Small intestine (tissue), 7 donors: ENCODE measurements around the gene MYOZ1. TPM values are rescaled to one million over a fixed set of nuclear protein-coding genes. Genes with fewer than 3 reads are reported as not detected.
A peak's percentile ranks its signal among the peaks of the same experiment; 100 is the strongest.

Experiments used
- DNase-seq, 2 donors: peaks; one replicate each; pipeline versions ENCODE4 v3.0.0 to v3.0.0-alpha.2; 2013
- FAIRE-seq: peaks from 2 replicates; lab custom pipeline; 2012; peaks lifted over from hg19 to GRCh38; lab: Jason Lieb, UNC
- H3K27ac ChIP-seq, 3 donors: one replicate each; pipeline ENCODE4 v1.5.1; 2013; ENCODE audit warnings: low read length in 2 of 3, mild to moderate bottlenecking in 2 of 3, control low read depth in 1 of 3, inconsistent platforms in 1 of 3, low read depth in 1 of 3, moderate library complexity in 1 of 3
- H3K27me3 ChIP-seq, 3 donors: one replicate each; pipeline ENCODE4 v1.6.1; 2013; ENCODE audit warnings: low read length in 3 of 3, inconsistent platforms in 1 of 3; ENCODE audit not compliant: control insufficient read depth in 3 of 3, insufficient read depth in 3 of 3
- H3K36me3 ChIP-seq, 3 donors: one replicate each; pipeline ENCODE4 v1.6.1; 2013; ENCODE audit warnings: low read length in 3 of 3, inconsistent platforms in 1 of 3, low read depth in 1 of 3, mild to moderate bottlenecking in 1 of 3, moderate library complexity in 1 of 3; ENCODE audit not compliant: control insufficient read depth in 3 of 3, insufficient read depth in 2 of 3
- H3K4me1 ChIP-seq, 3 donors: one replicate each; pipeline ENCODE4 v1.6.1; 2013; ENCODE audit warnings: low read length in 2 of 3, inconsistent platforms in 1 of 3, low read depth in 1 of 3, mild to moderate bottlenecking in 1 of 3, moderate library complexity in 1 of 3; ENCODE audit not compliant: control insufficient read depth in 3 of 3, insufficient read depth in 2 of 3
- H3K4me3 ChIP-seq, 3 donors: one replicate each; pipeline ENCODE4 v1.5.1; 2013; ENCODE audit warnings: low read length in 3 of 3, control low read depth in 1 of 3, inconsistent platforms in 1 of 3, low read depth in 1 of 3, mild to moderate bottlenecking in 1 of 3, moderate library complexity in 1 of 3
- H3K9me3 ChIP-seq, 2 donors: one replicate each; pipeline ENCODE4 v1.6.1; 2013; ENCODE audit warnings: low read depth in 1 of 2, low read length in 1 of 2; ENCODE audit not compliant: control insufficient read depth in 2 of 2, insufficient read depth in 1 of 2
- WGBS, 3 donors: extraction: QIAGEN DNeasy Blood & Tissue Kit; methylation state at CpG; one replicate each; pipeline ENCODE4 v1.1.7; 2013; 5-methylcytosine and 5-hydroxymethylcytosine counted together
- polyA plus RNA-seq, 4 donors: library from polyadenylated mRNA; stranded (reverse) in 3 of 4; unstranded in 1 of 4; fragments of 200-250 nt in 3 of 4; fragments of 120-200 nt in 1 of 4; gene quantifications; one replicate each; pipeline versions ENCODE4 v1.2.1 to v1.2.3, GENCODE V29; 2013
- donor health status: healthy with polysubstance abuse.
- donor health status: control.
- donor health status: control.
- donor health status: Bipolar disorder and iron deficiency.
- donor health status: healthy.

Gene MYOZ1
- polyA plus RNA-seq, 4 donors = 0.37 to 2.0 (median 0.49) TPM

GRCh38 chr10:73585327-73585726, 55.9 kb downstream of the MYOZ1 start:
- peak overlapping the region in 1 of 3 donors; percentile 26 for H3K27ac ChIP-seq
- DNase-seq (no peak), FAIRE-seq (no peak)
- peaks cover 0 to 4% of the 10 kb centered on the region in 2 donors for H3K9me3 ChIP-seq
- no peaks in the 10 kb centered on the region for H3K27me3 ChIP-seq
- peaks cover 4 to 44% (median 8%) of the 10 kb centered on the region in 3 donors for H3K4me1 ChIP-seq
- peaks cover 0 to 2% (median 0%) of the 10 kb centered on the region in 3 donors for H3K36me3 ChIP-seq
- H3K4me3 ChIP-seq = no peak overlapping the region
- WGBS, 3 donors = 97 to 100% (median 99%) methylated on average over 3 of the region's 3 CpGs

GRCh38 chr10:73584737-73585136, 56.5 kb downstream of the MYOZ1 start:
- 72 to 87% (median 84%) methylated on average over 2 of the region's 2 CpGs for WGBS, 3 donors
- peaks cover 0 to 5% (median 0%) of the 10 kb centered on the region in 3 donors for H3K36me3 ChIP-seq
- FAIRE-seq (no peak), DNase-seq (no peak)
- H3K4me3 ChIP-seq = no peak overlapping the region
- peaks cover 0 to 38% (median 4%) of the 10 kb centered on the region in 3 donors for H3K4me1 ChIP-seq
- H3K27ac ChIP-seq = peak overlapping the region in 1 of 3 donors; percentile 26
- peaks cover 0 to 4% of the 10 kb centered on the region in 2 donors for H3K9me3 ChIP-seq
- no peaks in the 10 kb centered on the region for H3K27me3 ChIP-seq

GRCh38 chr10:73581918-73582317, 59.4 kb downstream of the MYOZ1 start:
- peaks cover 0 to 30% (median 0%) of the 10 kb centered on the region in 3 donors for H3K4me1 ChIP-seq
- no peak overlapping the region for H3K4me3 ChIP-seq
- FAIRE-seq (no peak), DNase-seq (no peak)
- WGBS, 3 donors = 88 to 92% (median 91%) methylated on average over 2 of the region's 2 CpGs
- no peaks in the 10 kb centered on the region for H3K27me3 ChIP-seq
- H3K27ac ChIP-seq = no peak overlapping the region
- H3K9me3 ChIP-seq = peaks cover 0 to 4% of the 10 kb centered on the region in 2 donors
- H3K36me3 ChIP-seq = peaks cover 0 to 8% (median 0%) of the 10 kb centered on the region in 3 donors

Other genes with a start within 250 kb of the MYOZ1 start
- gene ANXA7, start 227.4 kb downstream of the MYOZ1 start, polyA plus RNA-seq = 10 to 100 TPM; 44.3 to 64.8 (median 55.7) TPM
- gene MSS51, start 207.9 kb downstream of the MYOZ1 start, polyA plus RNA-seq = 1 to 10 TPM in 3 of 4 donors, under 1 TPM in 1; 0.91 to 3.1 (median 1.7) TPM
- gene PPP3CB, start 145.4 kb downstream of the MYOZ1 start, polyA plus RNA-seq = 10 to 100 TPM; 21.3 to 43.7 (median 24.9) TPM
- gene USP54, start 50.1 kb downstream of the MYOZ1 start, polyA plus RNA-seq = 10 to 100 TPM in 1 of 4 donors, 1 to 10 TPM in 3; 2.4 to 44.8 (median 9.3) TPM
- 1 to 10 TPM in 1 of 4 donors, under 1 TPM in 2, not detected in 1; 0.04 to 1.6 (median 0.59) TPM for gene SYNPO2L, start 14.6 kb upstream of the MYOZ1 start, polyA plus RNA-seq
- 10 to 100 TPM in 2 of 4 donors, 1 to 10 TPM in 2; 4.3 to 15.8 (median 10.3) TPM for gene AGAP5, start 56.6 kb upstream of the MYOZ1 start, polyA plus RNA-seq
- gene SEC24C, start 102.9 kb upstream of the MYOZ1 start, polyA plus RNA-seq = 10 to 100 TPM; 35.3 to 64.3 (median 38.6) TPM
- 10 to 100 TPM; 53.4 to 87.0 (median 79.4) TPM for gene CHCHD1, start 140.6 kb upstream of the MYOZ1 start, polyA plus RNA-seq
- gene ZSWIM8, start 144.1 kb upstream of the MYOZ1 start, polyA plus RNA-seq = 100 to 1,000 TPM in 3 of 4 donors, 10 to 100 TPM in 1; 44.5 to 465 (median 170) TPM
- gene NDST2, start 170.1 kb upstream of the MYOZ1 start, polyA plus RNA-seq = 10 to 100 TPM in 2 of 4 donors, 1 to 10 TPM in 2; 2.2 to 20.3 (median 8.9) TPM
- gene CAMK2G, start 233.1 kb upstream of the MYOZ1 start, polyA plus RNA-seq = 10 to 100 TPM; 33.1 to 74.9 (median 46.8) TPM